IMR-90 (cell line): Measurements from ENCODE around the gene TIAM1. TPM values are rescaled to one million over a fixed set of nuclear protein-coding genes. Genes with fewer than 3 reads are reported as not detected.

ENCODE experiments used
- ATAC-seq: fragments of 200-7000 bp; cut with Tn5 transposase; 2 replicates; pipeline ENCODE4 v1.9.1; 2020; ENCODE audit warnings: low read depth, mild to moderate bottlenecking, moderate library complexity
- BruUV-seq: library from RNA; stranded (reverse); fragments of 400-500 nt; replicated peaks from 2 replicates; lab custom pipeline; 2021; lab: Mats Ljungman, UMichigan
- CTCF ChIA-PET: fragments of 300-600 bp; formaldehyde crosslinking; extraction: SDS; loops from one replicate; lab custom pipeline; 2021; ENCODE audit warnings: antibody characterized with exemption; lab: Yijun Ruan, JAX
- POLR2A ChIA-PET: fragments of 300-600 bp; sonication (Branson Sonifier 250); formaldehyde crosslinking; loops from one replicate; lab custom pipeline; 2022; ENCODE audit warnings: antibody characterized with exemption; ENCODE audit not compliant: unreplicated experiment; lab: Charles Lee
- DNase-seq: peaks from one replicate; pipeline ENCODE4 v3.0.0; 2013
- H2AFZ ChIP-seq: replicated peaks from 2 replicates; pipeline ENCODE3; 2013; ENCODE audit warnings: low read length, mild to moderate bottlenecking; ENCODE audit not compliant: poor library complexity
- H2AK5ac ChIP-seq: 2 replicates; pipeline ENCODE4 v1.6.1; 2013; ENCODE audit warnings: low read depth, low read length, inconsistent platforms
- H2AK9ac ChIP-seq: replicated peaks from 2 replicates; pipeline ENCODE3; 2013; ENCODE audit warnings: mild to moderate bottlenecking, low read depth, low read length, moderate library complexity; ENCODE audit not compliant: poor library complexity
- H2BK120ac ChIP-seq: 2 replicates; pipeline ENCODE4 v1.6.1; 2013; ENCODE audit warnings: low read depth, low read length, inconsistent platforms
- H2BK15ac ChIP-seq: 3 replicates; pipeline ENCODE4 v1.6.1; 2013; ENCODE audit warnings: low read depth, low read length, inconsistent platforms
- H2BK20ac ChIP-seq: 2 replicates; pipeline ENCODE4 v1.6.1; 2013; ENCODE audit warnings: low read depth, mild to moderate bottlenecking, inconsistent platforms, low read length, moderate library complexity
- H2BK5ac ChIP-seq: 2 replicates; pipeline ENCODE4 v1.6.1; 2013; ENCODE audit warnings: mild to moderate bottlenecking, low read depth, low read length, inconsistent platforms; ENCODE audit not compliant: poor library complexity, severe bottlenecking
- H3K14ac ChIP-seq: replicated peaks from 2 replicates; pipeline ENCODE4 v1.6.1; 2013; ENCODE audit warnings: low read depth, low read length, inconsistent platforms
- H3K18ac ChIP-seq: 2 replicates; pipeline ENCODE4 v1.6.1; 2013; ENCODE audit warnings: low read depth, low read length, control low read depth
- H3K23ac ChIP-seq: 2 replicates; pipeline ENCODE4 v1.6.1; 2013; ENCODE audit warnings: low read depth, low read length, inconsistent platforms
- H3K27ac ChIP-seq: 2 replicates; pipeline ENCODE4 v1.5.1; 2013; ENCODE audit warnings: mild to moderate bottlenecking, control low read depth, low read length; ENCODE audit not compliant: insufficient read depth
- H3K27me3 ChIP-seq: 2 replicates; pipeline ENCODE4 v1.6.1; 2013; ENCODE audit warnings: low read length; ENCODE audit not compliant: control insufficient read depth, insufficient read depth
- H3K36me3 ChIP-seq: 2 replicates; pipeline ENCODE4 v1.6.1; 2013; ENCODE audit warnings: low read length, mixed read lengths; ENCODE audit not compliant: control insufficient read depth, insufficient read depth
- H3K4ac ChIP-seq: 2 replicates; pipeline ENCODE4 v1.6.1; 2013; ENCODE audit warnings: low read depth, low read length, inconsistent platforms
- H3K4me1 ChIP-seq: 2 replicates; pipeline ENCODE4 v1.6.1; 2013; ENCODE audit warnings: low read length, mixed read lengths; ENCODE audit not compliant: control insufficient read depth, insufficient read depth
- H3K4me2 ChIP-seq: 2 replicates; pipeline ENCODE4 v1.6.1; 2013; ENCODE audit warnings: low read depth, mild to moderate bottlenecking, control low read depth, low read length, moderate library complexity
- H3K4me3 ChIP-seq: 2 replicates; pipeline ENCODE4 v1.5.1; 2013; ENCODE audit warnings: low read depth, mild to moderate bottlenecking, control low read depth, low read length, moderate library complexity; ENCODE audit not compliant: insufficient read depth
- H3K56ac ChIP-seq: 2 replicates; pipeline ENCODE4 v1.6.1; 2013; ENCODE audit warnings: low read length, inconsistent platforms; ENCODE audit not compliant: insufficient read depth; ENCODE audit errors: extremely low read depth
- H3K79me1 ChIP-seq, 2 experiments: 2 replicates each; pipeline ENCODE4 v1.6.1; 2013; ENCODE audit warnings: low read length in 2 of 2, inconsistent platforms in 1 of 2, low read depth in 1 of 2
- H3K9ac ChIP-seq: 2 replicates; pipeline ENCODE4 v1.6.1; 2013; ENCODE audit warnings: low read depth, low read length, control low read depth
- H3K9me1 ChIP-seq: 2 replicates; pipeline ENCODE4 v1.6.1; 2013; ENCODE audit warnings: low read length, inconsistent platforms; ENCODE audit not compliant: insufficient read depth
- H3K9me3 ChIP-seq: 2 replicates; pipeline ENCODE4 v1.6.1; 2013; ENCODE audit warnings: low read length; ENCODE audit not compliant: control insufficient read depth, insufficient read depth
- H4K20me1 ChIP-seq: 2 replicates; pipeline ENCODE4 v1.6.1; 2013; ENCODE audit warnings: low read length, inconsistent platforms; ENCODE audit not compliant: insufficient read depth
- H4K5ac ChIP-seq: 2 replicates; pipeline ENCODE4 v1.6.1; 2013; ENCODE audit warnings: mild to moderate bottlenecking, low read depth, low read length, control low read depth
- H4K8ac ChIP-seq, 2 experiments: 2 replicates each; pipeline ENCODE4 v1.6.1; 2013; ENCODE audit warnings: low read depth in 2 of 2, low read length in 2 of 2, control low read depth in 1 of 2, inconsistent platforms in 1 of 2
- H4K91ac ChIP-seq: 2 replicates; pipeline ENCODE4 v1.6.1; 2013; ENCODE audit warnings: low read depth, low read length, inconsistent platforms; ENCODE audit not compliant: insufficient read depth
- BHLHE40 ChIP-seq: fragments of 150-350 bp; IDR thresholded peaks from 2 replicates; pipeline ENCODE4 v1.6.1; 2016; ENCODE audit warnings: mild to moderate bottlenecking, low read depth, low read length
- CHD1 ChIP-seq: IDR thresholded peaks from 2 replicates; pipeline ENCODE4 v1.6.1; 2012; ENCODE audit warnings: low read depth, low read length, improper control_type of control experiment
- FOS ChIP-seq: fragments of 150-350 bp; IDR thresholded peaks from 2 replicates; pipeline ENCODE4 v1.6.1; 2016; ENCODE audit warnings: low read depth, low read length
- MAFK ChIP-seq: IDR thresholded peaks from 2 replicates; pipeline ENCODE4 v1.6.1; 2012; ENCODE audit warnings: low read depth, low read length, improper control_type of control experiment
- MAZ ChIP-seq: IDR thresholded peaks from 2 replicates; pipeline ENCODE4 v1.6.1; 2012; ENCODE audit warnings: low read depth, mild to moderate bottlenecking, low read length, improper control_type of control experiment, moderate library complexity, borderline replicate concordance
- MXI1 ChIP-seq: IDR thresholded peaks from 2 replicates; pipeline ENCODE4 v1.6.1; 2012; ENCODE audit warnings: low read depth, mild to moderate bottlenecking, low read length, moderate library complexity, borderline replicate concordance
- NFE2L2 ChIP-seq: fragments of 150-350 bp; IDR thresholded peaks from 2 replicates; pipeline ENCODE4 v1.6.1; 2016; ENCODE audit warnings: low read depth, mild to moderate bottlenecking, low read length
- POLR2A ChIP-seq: IDR thresholded peaks from 2 replicates; pipeline ENCODE4 v1.6.1; 2012; ENCODE audit warnings: mild to moderate bottlenecking, low read depth, low read length
- RCOR1 ChIP-seq: IDR thresholded peaks from 2 replicates; pipeline ENCODE4 v1.6.1; 2012; ENCODE audit warnings: mild to moderate bottlenecking, low read length, improper control_type of control experiment; ENCODE audit not compliant: insufficient replicate concordance
- RFX5 ChIP-seq: IDR thresholded peaks from 2 replicates; pipeline ENCODE4 v1.8.0; 2012; ENCODE audit warnings: low read depth, mild to moderate bottlenecking, low read length, moderate library complexity
- SMC3 ChIP-seq: fragments of 150-350 bp; IDR thresholded peaks from 2 replicates; pipeline ENCODE4 v1.6.1; 2016; ENCODE audit warnings: low read depth, mild to moderate bottlenecking, antibody characterized with exemption, low read length, moderate library complexity
- WGBS, 2 experiments: methylation state at CpG; one replicate each; pipeline versions ENCODE4 v1.1.5 to v1.1.7; 2013; ENCODE audit warnings: missing lambda C conversion rate in 2 of 2; ENCODE audit not compliant: insufficient read length in 1 of 2; ENCODE audit errors: extremely low coverage in 2 of 2; 5-methylcytosine and 5-hydroxymethylcytosine counted together
- dilution Hi-C: fragments of 300-500 bp; cut with HindIII; formaldehyde crosslinking; loops from one replicate; pipeline ENCODE4 v1.14.3; 2018; ENCODE audit warnings: low sequenced_read_pairs; ENCODE audit not compliant: unreplicated experiment
- in situ Hi-C: fragments of 300-500 bp; cut with MboI; formaldehyde crosslinking; loops from 3 replicates; pipeline ENCODE4 v1.14.3; 2019; ENCODE audit warnings: low sequenced_read_pairs, inconsistent platforms, mixed read lengths
- intact Hi-C: fragments of 100-400 bp; cut with micrococcal nuclease; formaldehyde crosslinking; loops from 2 replicates; pipeline ENCODE4 v1.10.0; 2022
- polyA plus RNA-seq, 3 experiments: library from polyadenylated mRNA; depleted of rRNA; stranded (reverse); fragments of >200 nt; gene quantifications; 2 replicates each; pipeline ENCODE4 v1.2.3, GENCODE V29; 2012; ENCODE audit warnings: low replicate concordance in 1 of 3
- total RNA-seq: library from RNA; depleted of rRNA; stranded (reverse); fragments of >200 nt; gene quantifications from 2 replicates; pipeline ENCODE4 v1.2.3, GENCODE V29; 2012
- TF ChIP-seq, protein P1 (sequence below): fragments of 150-350 bp; IDR thresholded peaks from 2 replicates; pipeline ENCODE4 v1.6.1; 2017; ENCODE audit warnings: mild to moderate bottlenecking, antibody characterized with exemption, low read length, low read depth
- TF ChIP-seq, protein P2 (sequence below): conservative IDR thresholded peaks from 2 replicates; pipeline ENCODE4 v1.5.1; 2012; ENCODE audit warnings: mild to moderate bottlenecking, low read depth, low read length, improper control_type of control experiment

Gene TIAM1
- total and polyA plus RNA-seq, 2 of the 4 experiments (the other 2 are of a cell fraction), result 2.9 to 9.3 TPM

- Histone ChIP-seq H3K4ac (no peak overlapping the region), H3K4me1 (no peaks in the 10 kb centered on the region), H3K23ac (no peak overlapping the region), H3K36me3 (no peaks in the 10 kb centered on the region), H3K9ac (no peak overlapping the region), H3K27me3 (no peaks in the 10 kb centered on the region), H2BK5ac (no peak overlapping the region), H4K91ac (no peak overlapping the region), H4K5ac (no peak overlapping the region), H3K18ac (no peak overlapping the region), H2AK5ac (no peak overlapping the region), H3K79me1 (no peaks in the 10 kb centered on the region), H2AK9ac (no peak overlapping the region), H3K27ac (no peak overlapping the region), H3K4me2 (no peak overlapping the region), H4K20me1 (no peaks in the 10 kb centered on the region), H2BK20ac (no peak overlapping the region), H4K8ac (no peak overlapping the region), H3K9me3 (no peaks in the 10 kb centered on the region), H3K9me1 (no peaks in the 10 kb centered on the region), H3K4me3 (no peak overlapping the region), H3K56ac (no peak overlapping the region), H2BK120ac (no peak overlapping the region), H3K14ac (no peak overlapping the region), H2AFZ (no peak overlapping the region), H2BK15ac (no peak overlapping the region)
- ChIA-PET CTCF (no interaction called here), POLR2A (no interaction called here)
- dilution Hi-C loops (no loop called here), in situ Hi-C loops (no loop called here), intact Hi-C loops (no loop called here)
- ATAC-seq (no peak), DNase-seq (no peak)
- no TSS peak for BruUV-seq
- WGBS, 2 experiments, result 74% methylated on average over 5 of the region's 20 CpGs; no CpG with 5 or more reads in 1 of the 2 experiments
- TF ChIP-seq CHD1 (no peak), MXI1 (no peak), POLR2A (no peak), FOS (no peak), BHLHE40 (no peak), SMC3 (no peak), MAFK (no peak), MAZ (no peak), NFE2L2 (no peak), RFX5 (no peak), RCOR1 (no peak)
- TF ChIP-seq, protein P1, sequence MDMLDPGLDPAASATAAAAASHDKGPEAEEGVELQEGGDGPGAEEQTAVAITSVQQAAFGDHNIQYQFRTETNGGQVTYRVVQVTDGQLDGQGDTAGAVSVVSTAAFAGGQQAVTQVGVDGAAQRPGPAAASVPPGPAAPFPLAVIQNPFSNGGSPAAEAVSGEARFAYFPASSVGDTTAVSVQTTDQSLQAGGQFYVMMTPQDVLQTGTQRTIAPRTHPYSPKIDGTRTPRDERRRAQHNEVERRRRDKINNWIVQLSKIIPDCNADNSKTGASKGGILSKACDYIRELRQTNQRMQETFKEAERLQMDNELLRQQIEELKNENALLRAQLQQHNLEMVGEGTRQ, result no peak
- TF ChIP-seq, protein P2, sequence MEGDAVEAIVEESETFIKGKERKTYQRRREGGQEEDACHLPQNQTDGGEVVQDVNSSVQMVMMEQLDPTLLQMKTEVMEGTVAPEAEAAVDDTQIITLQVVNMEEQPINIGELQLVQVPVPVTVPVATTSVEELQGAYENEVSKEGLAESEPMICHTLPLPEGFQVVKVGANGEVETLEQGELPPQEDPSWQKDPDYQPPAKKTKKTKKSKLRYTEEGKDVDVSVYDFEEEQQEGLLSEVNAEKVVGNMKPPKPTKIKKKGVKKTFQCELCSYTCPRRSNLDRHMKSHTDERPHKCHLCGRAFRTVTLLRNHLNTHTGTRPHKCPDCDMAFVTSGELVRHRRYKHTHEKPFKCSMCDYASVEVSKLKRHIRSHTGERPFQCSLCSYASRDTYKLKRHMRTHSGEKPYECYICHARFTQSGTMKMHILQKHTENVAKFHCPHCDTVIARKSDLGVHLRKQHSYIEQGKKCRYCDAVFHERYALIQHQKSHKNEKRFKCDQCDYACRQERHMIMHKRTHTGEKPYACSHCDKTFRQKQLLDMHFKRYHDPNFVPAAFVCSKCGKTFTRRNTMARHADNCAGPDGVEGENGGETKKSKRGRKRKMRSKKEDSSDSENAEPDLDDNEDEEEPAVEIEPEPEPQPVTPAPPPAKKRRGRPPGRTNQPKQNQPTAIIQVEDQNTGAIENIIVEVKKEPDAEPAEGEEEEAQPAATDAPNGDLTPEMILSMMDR, result no peak
These were observed 43.6 kb upstream of the TIAM1 start for GRCh38 chr21:31387560-31388186.
